Fibroblast of upper back skin (primary cell): ENCODE results near the gene PRKACA.

Source experiments
- DNase-seq: peaks from one replicate; pipeline ENCODE4 v3.0.0-alpha.2; 2013

Gene PRKACA

DNA sequence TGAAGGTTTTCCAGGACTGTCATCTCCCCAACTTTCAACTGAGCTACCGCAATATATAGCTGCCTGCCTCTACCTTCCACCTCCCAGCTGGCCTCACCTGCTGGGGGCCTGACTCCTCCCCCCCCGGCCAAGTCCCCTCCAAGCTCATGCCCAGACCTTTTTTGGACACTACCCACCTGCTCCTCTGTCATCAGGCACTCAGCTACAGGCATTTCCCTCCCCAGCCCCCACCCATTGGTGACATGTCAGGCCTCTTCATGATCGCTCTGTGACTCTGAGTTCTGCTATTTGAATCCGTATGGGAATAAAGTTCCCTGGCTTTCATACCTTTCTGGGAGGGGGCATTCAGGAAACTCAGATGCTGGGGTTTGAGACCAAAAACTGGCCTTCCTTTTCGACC, 1.8 kb downstream of the PRKACA start:
- no peak for DNase-seq

DNA sequence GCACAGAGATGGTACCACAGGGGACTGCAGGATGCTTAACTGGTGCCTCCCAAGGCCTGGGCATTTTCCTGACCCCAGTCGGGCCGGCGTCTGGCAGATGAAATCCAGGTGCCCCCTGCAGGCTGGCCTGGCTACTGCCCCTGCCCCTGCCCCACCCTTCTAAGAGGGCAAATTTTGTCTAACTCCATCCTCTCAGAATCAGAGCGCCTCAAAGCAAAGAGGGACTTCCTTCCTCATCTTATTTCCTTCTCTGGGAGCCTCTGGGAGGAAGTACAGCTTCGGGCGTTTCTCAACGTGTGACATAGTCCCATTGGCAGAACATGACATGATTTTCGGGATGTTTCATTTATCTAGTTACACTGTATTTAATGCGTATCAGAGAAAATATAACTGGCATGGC, 2.7 kb downstream of the PRKACA start:
- no peak for DNase-seq

DNA sequence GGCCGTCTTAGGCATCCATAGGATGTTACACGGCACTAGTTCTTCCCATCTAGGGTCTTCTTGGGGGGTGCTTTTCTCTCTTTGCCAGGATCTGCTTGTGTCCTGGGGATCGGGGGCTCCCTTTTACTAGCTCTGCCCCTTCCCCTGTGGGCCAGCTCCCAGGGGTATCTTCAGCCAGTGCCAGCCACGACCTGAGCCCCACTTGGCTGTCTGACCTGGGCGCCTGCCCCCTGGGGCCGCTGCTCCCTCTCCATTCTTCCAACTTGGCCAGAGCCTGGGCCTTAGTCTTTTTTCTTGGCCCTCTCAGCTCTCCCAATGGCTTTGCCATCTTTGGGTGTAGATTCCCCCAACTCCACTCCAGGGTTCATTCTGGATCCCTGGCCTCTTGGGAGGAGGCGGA, 3.1 kb downstream of the PRKACA start:
- no peak for DNase-seq

DNA sequence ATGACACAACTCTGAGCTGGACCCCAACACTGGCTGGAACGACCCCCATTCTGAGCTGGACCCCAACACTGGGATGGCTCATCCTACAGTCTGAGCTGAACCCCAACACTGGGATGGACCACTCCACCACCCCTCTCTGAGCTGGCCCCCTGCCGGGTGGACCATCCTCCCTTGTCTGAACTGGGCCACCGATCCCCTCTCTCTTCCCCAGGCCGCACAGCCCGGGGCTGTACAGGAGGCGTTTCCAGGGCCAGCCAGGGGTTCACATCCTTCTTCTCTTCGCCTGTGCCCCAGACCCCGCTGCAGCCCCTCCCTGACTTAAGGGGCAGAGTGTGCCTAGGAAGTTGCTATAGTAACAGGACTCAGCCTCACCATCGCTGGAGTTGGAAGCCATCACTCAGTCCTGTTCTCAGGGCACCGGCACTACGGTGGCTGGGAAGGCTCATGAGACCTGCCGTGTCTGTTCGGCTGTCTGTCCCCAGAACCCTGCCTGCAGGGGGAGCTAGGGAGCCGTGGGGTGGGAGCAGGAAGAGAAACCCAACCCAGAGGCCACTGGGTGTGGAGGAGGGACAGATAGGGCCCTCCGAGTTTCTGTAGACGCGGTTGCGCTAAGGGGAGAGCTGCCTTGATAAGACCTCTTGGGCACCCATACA, 3.7 kb downstream of the PRKACA start:
- DNase-seq: no peak

DNA sequence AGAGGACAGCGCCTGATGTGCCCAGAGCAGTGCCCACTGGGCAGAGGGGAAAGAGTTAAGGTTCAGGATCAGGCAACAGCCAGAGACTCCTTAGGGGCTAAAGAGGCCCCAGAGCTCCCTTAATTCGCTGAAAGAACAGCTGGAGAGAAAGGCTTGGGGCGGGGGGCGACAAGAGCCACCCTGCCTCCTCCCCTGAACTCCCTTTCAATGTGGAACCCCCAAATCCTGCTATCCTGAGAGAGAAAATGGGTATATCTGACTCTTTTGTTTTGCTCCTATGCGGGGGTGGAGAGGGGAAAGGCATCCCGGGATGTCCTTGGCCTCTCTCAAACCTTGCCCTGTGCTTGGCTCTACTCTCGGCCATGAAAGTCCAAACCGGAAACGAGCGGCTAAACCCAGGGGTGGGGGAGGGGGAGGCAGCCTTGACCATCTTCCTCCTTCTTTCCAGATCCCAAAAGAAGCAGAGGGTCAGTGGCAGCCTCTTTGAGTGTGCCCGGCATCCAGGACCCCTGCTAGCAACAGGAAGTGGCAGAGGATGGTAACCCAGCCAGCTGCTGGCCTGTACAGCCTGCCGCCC, 4.7 kb downstream of the PRKACA start:
- no peak for DNase-seq

DNA sequence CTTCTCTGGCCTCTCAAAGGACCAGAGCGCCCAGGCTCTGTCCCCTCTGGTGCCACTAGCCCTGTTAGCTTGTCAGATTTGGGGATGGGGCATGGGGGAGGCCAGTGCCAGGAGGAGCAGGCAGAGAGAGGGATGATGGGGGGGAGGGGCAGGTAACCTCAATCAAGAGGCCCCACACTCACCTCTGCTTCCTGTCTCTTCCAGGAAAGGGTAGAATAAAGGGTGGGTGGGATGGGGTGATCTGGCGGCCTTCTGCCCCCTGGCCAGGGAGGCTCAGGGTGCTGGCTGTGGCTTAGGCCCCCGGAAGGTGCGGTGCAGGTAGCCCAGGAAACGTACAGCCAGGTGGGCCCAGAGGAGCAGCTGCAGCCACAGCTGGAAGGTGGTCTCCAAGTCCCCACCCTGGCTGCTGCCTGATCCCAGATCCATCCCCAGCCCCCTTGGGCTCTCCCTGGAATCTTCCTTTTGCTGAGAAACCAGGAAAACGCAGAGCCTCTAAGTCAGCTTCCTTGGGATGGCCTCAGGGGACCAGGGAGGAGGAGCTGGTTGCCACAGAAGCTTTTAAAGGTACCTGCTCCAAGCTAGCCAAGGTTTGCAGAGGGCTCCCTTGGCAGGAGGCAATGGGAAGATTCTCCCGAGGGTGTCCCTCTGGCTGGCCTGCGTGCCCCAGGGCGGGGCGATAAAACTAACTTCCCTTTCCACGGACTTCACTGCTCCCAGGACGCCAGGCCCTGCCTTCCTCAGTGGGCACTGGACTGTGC, 5.3 kb downstream of the PRKACA start:
- DNase-seq: peak; percentile 26

DNA sequence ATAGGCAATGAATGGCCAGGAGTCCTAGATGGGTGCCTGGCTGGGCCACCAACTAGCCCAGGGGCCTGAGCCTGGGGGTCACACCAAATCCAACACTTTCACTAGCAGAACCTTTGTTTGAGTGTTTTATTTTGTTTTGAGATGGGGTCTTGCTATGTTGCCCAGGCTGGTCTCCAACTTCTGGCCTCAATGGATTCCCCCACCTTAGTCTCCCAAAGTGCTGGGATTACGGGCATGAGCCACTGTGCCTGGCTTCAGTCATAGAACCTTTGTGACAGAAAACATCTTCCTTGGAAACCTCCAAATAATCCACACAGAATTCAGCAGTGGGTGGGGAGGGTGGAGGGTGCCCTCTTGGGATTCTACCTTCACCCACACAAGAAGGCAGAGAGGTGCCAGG, 6.1 kb downstream of the PRKACA start:
- no peak for DNase-seq

DNA sequence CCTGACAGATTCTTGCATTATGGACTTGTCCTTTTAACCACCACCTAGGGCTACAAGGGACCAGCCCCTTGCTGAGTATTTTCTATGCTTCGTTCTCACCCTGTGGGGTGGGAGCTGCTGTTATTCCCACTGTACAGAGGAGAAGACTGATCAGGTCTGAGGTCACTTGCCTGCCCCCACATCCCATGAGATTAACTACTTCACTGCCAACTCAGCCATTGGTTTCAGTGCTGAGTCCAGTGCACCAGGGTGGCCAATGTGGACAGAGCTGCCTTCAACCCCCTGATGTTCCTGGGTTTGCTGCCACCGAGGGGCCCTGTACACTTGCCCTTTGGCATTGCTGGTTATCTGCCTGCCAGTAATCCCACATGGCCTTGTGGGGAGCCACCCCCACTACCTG, 6.9 kb downstream of the PRKACA start:
- DNase-seq: no peak

DNA sequence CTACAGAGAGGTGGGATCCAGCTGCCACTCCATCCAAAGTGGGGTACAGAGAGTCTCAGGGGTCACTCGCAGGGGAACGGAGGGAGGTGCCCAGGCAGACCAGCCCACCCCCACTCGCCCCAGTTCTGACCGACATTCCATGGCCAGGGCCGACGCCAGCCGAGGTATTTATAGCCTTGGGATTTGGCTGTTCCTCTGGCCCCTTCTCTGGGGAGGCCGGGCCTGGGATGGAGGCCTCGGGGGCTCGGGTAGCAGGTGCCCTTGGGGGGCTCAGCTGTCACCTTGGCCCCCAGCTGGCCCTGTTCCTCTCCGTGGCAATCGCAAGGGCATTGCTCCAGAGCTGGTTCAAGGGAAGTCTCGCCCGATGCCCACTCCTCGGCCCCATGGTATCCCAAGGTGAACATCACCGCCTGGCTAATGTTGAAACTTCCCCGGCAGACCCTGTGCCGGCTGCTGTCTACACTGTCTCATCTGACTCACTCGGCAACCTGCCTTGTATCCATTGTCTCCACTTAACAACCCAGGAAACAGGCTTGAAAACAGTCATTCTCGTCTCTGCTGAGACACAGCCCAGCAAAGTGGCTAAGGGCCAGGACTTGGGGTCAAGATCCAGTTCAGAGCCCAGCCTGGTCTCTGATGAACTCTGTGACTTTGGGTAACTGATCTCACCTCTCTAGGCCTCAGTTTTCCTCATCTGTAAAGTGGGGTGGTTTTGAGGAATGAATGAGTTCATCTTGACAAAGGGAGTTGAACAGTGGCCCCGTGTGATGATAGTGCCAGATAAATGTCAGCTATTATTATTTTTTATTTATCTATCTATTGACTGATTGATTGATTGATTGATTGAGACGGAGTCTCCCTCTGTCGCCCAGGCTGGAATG, 9.7 kb downstream of the PRKACA start:
- no peak for DNase-seq

DNA sequence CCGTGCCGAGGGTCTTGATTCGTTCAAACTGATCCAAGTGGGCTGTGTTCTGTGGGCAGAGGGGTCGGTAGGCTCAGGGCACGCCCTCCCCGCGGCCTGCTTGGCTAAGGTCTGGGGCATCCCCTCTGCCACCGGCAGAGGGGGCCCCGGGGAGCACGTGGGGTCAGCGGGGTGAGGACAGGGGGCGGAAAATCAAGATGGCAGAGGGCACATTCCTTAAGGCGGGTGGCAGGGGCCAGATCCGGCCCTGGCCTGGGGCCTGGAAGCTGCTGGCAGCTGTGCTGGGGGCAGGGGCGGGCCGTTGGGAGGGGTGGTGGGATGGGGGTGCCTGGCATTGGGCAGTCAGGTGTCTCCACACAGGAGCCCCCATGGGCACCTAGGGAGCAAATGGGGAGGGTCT, 10.7 kb downstream of the PRKACA start:
- no peak for DNase-seq

DNA sequence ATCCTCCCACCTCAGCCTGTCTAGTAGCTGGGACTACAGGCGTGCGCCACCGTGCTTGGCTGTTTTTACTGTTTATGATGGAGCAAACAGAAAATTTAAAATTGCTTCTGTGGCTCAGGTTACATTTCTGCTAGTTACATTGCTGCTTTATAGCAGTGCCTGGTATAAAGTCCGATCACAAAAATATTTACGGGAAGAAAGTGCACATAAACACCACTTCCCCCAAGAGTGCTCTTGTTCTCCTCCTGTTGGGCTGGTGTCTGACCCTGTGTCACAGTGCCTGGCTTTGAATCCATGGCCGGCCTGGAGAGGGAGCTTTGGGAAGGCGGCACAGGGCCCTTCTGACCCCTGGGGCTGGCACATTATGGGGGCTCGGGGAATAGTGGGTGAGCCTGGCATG, 11.9 kb downstream of the PRKACA start:
- DNase-seq: no peak

DNA sequence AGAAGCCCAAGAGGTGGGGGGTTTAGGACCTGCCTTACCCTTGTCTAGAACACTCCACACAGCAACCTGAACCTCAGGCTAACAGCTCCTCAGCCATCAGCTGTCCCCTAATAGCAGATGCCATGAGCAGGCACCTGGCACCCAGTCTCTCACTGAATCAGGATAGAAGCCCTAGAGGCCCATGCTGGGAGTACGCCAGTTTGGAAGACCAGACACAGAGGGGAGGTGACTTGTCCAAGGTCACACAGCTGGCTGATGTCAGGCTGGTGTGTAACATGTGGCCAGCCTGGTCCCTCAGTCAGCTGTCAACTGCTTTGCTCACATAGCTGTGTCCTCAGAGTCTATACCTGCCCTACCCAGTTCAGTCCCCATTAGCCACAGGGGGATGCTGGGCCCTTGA, 14.3 kb downstream of the PRKACA start:
- no peak for DNase-seq

DNA sequence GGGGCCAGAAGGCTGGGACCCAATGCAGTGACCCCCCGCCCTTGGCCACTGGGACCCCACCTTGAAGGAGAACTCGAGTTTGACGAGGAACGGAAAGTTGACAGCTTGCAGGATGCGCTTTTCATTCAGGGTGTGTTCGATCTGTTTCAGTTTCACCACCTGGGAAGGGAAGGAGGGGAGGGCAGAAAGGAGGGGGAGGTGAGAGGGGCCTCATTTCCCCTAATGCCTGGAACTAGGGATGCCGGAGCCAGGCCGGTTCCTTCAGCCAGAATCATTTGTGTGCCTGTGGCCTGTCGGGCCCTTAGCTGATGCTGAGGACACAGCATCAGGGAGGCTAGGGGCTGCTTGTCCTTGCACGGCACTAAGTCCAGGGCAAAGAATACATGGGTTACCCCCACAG, 14.8 kb downstream of the PRKACA start:
- no peak for DNase-seq

DNA sequence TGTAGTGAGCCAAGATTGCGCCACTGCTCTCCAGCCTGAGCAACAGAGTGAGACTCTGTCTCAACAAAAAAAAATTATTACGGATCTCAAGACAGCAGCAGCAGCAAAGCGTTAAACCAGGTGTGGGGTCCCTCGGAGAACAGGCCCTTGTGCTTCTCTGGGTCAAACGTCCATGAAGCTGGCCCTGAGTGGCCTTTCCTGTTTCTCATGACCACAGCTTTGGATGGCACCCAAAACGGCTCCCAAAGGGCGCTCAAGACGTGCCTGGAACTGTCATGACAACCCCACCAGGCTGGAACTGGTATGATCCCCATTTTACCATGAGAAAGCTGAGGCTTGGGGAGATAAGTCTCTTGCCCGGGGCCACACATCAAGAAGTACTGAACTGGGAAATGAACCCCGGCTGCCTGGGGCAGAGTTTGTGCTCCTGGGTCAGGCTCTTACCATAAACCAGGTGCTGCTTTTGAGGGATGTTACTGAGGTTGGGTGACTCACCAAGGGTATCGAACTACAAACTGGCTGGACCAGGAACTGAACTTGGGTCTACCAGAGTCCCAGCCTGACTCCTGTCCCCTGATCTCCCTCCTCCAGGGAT, 15.4 kb downstream of the PRKACA start:
- DNase-seq: no peak

DNA sequence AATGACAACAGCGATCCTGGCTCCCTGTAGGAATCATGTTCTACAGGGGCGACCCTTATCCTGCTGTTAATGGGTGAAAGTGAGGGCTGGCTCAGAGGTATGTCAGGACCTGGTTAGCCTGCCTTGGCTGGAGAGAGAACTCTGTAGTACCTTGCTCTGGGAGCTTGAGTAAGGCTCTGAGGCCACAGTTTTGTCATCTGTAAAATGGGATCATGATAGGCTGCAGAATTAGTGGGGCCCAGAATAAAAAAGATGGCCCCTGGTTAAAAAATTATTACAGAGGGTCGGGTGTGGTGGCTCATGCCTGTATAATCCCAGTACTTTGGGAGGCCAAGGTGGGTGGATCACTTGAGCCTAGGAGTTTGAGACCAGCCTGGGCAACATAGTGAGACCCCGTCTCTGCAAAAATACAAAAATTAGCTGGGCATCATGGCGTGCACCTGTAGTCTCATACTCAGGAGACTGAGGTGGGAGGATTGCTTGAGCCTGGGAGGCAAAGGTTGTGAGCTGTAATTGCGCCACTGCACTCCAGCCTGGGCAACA, 16.5 kb downstream of the PRKACA start:
- DNase-seq: no peak

DNA sequence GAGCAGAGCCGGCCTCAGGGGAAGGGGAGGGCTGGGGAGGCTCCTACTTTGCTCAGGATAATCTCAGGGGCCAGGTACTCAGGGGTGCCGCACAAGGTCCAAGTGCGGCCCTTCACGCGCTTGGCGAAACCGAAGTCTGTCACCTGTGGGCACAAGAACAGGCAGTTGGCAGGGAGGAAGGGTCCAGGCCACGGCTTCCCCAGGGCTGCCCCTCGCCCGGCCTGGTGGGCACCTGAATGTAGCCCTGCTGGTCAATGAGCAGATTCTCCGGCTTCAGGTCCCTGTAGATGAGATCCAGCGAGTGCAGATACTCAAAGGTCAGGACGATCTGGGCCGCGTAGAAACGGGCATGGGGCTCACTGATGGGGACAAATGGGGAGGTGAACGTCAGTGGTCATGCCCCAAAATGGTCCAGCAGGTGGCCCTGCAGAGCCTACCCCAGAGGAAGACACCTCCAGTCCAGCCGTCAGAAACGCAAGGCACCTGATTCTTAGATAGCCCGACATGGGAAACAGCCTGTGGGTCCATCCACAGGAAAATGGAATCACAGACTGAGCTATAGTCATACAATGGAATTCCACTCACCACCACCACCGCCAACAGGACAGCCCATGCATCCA, 19.9 kb downstream of the PRKACA start:
- DNase-seq: no peak

DNA sequence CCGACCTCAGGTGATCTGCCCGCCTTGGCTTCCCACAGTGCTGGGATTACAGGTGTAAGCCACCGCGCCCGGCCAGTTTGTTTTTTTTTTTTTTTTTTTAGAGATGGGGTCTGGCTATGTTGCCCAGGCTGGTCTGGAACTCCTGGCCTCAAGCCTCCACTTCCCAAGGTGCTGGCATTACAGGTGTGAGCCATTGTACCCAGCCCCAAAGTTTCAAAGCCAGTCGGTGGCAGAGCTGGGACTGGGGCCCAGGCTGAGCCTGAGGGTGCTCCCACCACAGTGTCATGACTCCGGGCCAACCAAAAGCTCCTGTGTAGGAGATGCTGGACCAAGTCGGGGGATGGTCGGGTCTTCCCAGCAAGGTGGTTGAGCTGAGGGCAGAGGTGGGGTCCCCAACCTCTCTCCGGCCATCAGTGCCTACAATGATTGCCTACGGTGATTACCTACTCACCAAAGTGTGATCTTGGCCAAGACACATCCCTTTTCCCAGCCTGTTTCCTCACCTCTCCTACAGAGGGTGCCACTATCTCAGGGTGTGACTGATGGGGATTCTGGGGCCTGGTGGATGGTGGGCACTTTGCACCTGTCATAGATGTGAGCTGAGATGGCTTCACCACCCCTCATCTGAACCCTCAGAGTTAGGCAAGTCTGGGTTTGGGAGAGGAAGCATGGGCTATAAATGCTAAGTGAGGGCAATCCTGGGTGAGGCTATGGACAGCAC, 21.1 kb downstream of the PRKACA start:
- DNase-seq: no peak

DNA sequence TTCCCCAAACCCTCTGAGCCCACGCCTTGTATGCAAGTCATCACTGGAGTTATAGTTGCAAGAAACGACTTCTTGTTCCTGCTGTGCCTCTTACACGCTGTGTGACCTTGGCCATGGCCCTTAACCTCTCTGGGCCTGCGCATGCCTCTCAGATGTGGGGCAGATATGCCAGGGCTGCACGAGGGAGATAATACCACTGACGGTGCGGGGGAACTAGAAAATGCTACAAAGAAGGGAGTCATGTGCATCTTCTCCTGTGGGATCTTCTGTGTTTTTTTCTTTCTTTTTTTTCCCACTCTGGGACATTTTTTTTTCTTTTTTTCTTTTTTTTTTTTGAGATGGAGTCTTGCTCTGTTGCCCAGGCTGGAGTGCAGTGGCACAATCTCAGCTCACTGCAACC, 22.7 kb downstream of the PRKACA start:
- no peak for DNase-seq

DNA sequence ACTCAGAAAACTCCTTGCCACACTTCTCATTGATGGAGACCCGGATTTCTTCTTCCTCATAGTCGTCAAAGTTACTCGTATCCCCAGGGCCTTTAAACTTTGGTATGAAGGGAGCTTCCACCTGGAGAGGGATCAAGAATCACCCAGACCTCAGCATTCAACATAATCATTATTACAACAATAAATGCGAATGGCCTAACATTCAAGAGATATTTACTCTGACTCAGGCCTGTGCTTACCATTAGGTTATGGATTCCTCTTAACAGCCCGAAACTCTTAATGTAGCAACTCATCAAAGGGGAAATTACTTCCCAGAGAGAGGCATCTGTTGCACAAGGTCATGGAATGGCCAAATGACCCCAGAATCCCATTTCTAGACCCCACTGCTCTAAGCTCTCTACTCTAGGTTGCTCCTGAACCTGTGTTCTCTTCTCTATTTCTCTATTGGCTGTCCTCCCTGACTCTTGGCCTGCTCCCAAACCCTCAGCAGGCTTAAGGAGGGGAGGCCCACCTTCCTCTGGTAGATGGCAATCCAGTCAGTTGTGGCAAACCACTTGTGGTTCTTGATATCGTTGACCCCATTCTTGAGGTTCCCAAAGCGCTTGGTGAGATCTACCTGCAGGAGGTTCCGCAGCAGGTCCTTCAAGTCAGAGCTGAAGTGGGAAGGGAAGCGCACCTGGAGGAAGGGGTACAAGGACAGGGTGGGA, 24.3 kb downstream of the PRKACA start:
- no peak for DNase-seq

DNA sequence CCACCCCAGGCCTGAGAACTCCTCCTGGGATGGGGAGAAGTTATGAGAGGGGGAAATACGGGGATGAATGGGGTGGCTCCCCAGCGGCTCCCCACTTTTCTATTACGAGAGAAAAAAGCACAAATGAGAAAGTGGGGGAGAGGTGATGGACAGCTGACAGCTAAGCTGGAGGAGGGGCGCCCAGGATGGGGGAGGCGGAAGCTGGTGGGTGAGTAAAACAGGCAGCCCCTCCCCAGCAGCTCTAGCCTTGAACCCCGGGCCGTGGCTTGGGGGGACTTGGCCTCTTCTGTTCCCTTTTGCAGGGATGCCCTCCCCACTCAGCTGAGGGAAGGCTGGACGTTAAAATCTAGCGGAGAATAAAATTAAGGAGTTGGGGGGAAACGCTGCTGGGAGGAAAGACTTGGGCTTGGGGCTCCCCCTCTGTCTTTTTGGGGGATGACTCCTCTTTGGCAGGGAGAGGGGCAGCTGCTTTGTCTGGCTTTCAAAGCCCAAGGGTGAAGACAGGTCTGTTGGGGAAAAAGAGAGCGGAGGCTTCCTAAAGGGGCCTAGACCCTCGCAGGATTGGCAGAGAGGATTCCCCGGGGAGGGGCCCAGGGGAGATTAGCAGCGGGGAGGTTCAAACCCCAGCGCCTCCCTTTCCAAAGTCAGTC, 25.6 kb downstream of the PRKACA start:
- DNase-seq: no peak
